Panc1 (cell line): ENCODE results near the gene CD99.

Source experiments
- CTCF ChIP-seq: fragments of 450-650 bp; IDR thresholded peaks from 2 replicates; pipeline ENCODE4 v1.5.1; 2017; ENCODE audit warnings: mild to moderate bottlenecking
- POLR2AphosphoS5 ChIP-seq: IDR thresholded peaks from 2 replicates; pipeline ENCODE4 v1.6.1; 2012; ENCODE audit warnings: mild to moderate bottlenecking, low read depth, low read length, moderate library complexity
- REST ChIP-seq, 2 experiments: IDR thresholded peaks; 2 replicates each; pipeline ENCODE4 v1.6.1; 2011 to 2012; ENCODE audit warnings: low read depth in 2 of 2, control low read depth in 1 of 2, low read length in 1 of 2, mild to moderate bottlenecking in 1 of 2, moderate library complexity in 1 of 2; ENCODE audit not compliant: insufficient read depth in 1 of 2
- TCF7L2 ChIP-seq: IDR thresholded peaks from 2 replicates; pipeline ENCODE4 v1.6.1; 2011; ENCODE audit warnings: mild to moderate bottlenecking, low read depth, low read length, inconsistent platforms

- TF ChIP-seq POLR2AphosphoS5 (no peak), CTCF (no peak), TCF7L2 (no peak), REST (IDR thresholded peaks at IDR 0.05; ENCODE audit: insufficient read depth in 1 of 2, low read depth in 2 of 2, low read length in 1 of 2) (no peak)
These were observed 43.5 kb upstream of the CD99 start for GRCh38 chrX:2647627-2648026.
